OCI-LY3 (cell line): ENCODE data around the gene ENTREP1.

Experiments
- CTCF ChIP-seq: fragments of 200-600, 300-600 bp; sonication (generic); IDR thresholded peaks from 2 replicates; pipeline ENCODE4 v1.5.1; 2014; ENCODE audit warnings: antibody characterized with exemption, low read length, low read depth
- EZH2phosphoT487 ChIP-seq: fragments of 200-600 bp; shearing (Covaris generic); IDR thresholded peaks from 2 replicates; pipeline ENCODE4 v1.6.1; 2018; ENCODE audit warnings: antibody characterized with exemption, mixed run types, low read depth

- TF ChIP-seq CTCF (no peak), EZH2phosphoT487 (no peak)
These were observed 70.7 kb downstream of the ENTREP1 start for GRCh38 chr9:69395718-69396117.
